Pancreas (tissue), 10 donors: ENCODE measurements around the gene RETREG1. TPM values are rescaled to one million over a fixed set of nuclear protein-coding genes. Genes with fewer than 3 reads are reported as not detected.
A peak's percentile ranks its signal among the peaks of the same experiment; 100 is the strongest.

ENCODE experiments used
- ATAC-seq, 4 donors: fragments of 200-7000 bp; cut with Tn5 transposase; one replicate each; pipeline versions ENCODE4 v1.8.0 to v1.9.1; 2020; ENCODE audit warnings: mild to moderate bottlenecking in 4 of 4, moderate library complexity in 4 of 4
- DNase-seq, 6 donors: peaks; one replicate each; pipeline ENCODE4 v3.0.0-alpha.2; 2020
- FAIRE-seq: peaks from 2 replicates; lab custom pipeline; 2012; peaks lifted over from hg19 to GRCh38; lab: Jason Lieb, UNC
- H3K27ac ChIP-seq, 4 donors: fragments of 200-600 bp; sonication (generic); 1 replicate in 3 of 4; 2 replicates in 1 of 4; pipeline versions ENCODE4 v1.5.0 to v1.8.0; 2020
- H3K27me3 ChIP-seq, 4 donors: fragments of 200-600 bp; one replicate each; pipeline ENCODE4 v1.8.0; 2021
- H3K36me3 ChIP-seq, 3 donors: fragments of 200-600 bp; sonication (generic) in 1 of 3; one replicate each; pipeline versions ENCODE4 v1.5.0 to v1.8.0; 2020 to 2021
- H3K4me1 ChIP-seq, 3 donors: fragments of 200-600 bp; one replicate each; pipeline ENCODE4 v1.8.0; 2021
- H3K4me3 ChIP-seq, 4 donors: fragments of 200-600 bp; sonication (generic) in 2 of 4; one replicate each; pipeline versions ENCODE4 v1.5.0 to v1.8.0; 2020 to 2021
- H3K9me3 ChIP-seq, 4 donors: fragments of 200-600 bp; one replicate each; pipeline ENCODE4 v1.8.0; 2021
- WGBS, 2 donors: extraction: QIAGEN DNeasy Blood & Tissue Kit; methylation state at CpG; one replicate each; pipeline ENCODE4 v1.1.7; 2013; 5-methylcytosine and 5-hydroxymethylcytosine counted together
- intact Hi-C, 3 donors: fragments of 100-400 bp; cut with DNase I; formaldehyde crosslinking; loops; one replicate each; pipeline versions ENCODE4 v1.11.1 to v1.14.2; 2022
- polyA plus RNA-seq, 2 donors: library from polyadenylated mRNA; stranded (reverse); fragments of 200-250 nt; gene quantifications; one replicate each; pipeline ENCODE4 v1.2.3, GENCODE V29; 2013
- total RNA-seq, 6 donors: library from RNA; stranded (reverse); fragmentation: NEBNext Ultra II Directional in 4 of 6; extraction: Animal tissue kit (Norgen Biotek cat#: 25700) in 4 of 6; gene quantifications; one replicate each; pipeline versions ENCODE4 v1.2.1 to v1.2.4, GENCODE V29; 2021 to 2023
- TF ChIP-seq, protein P1 (sequence below), 4 donors: fragments of 200-600 bp; sonication (generic) in 3 of 4; IDR thresholded peaks; one replicate each; pipeline versions ENCODE4 v1.5.0 to v1.8.0; 2021; ENCODE audit warnings: antibody characterized with exemption in 4 of 4
- donor health status: healthy with polysubstance abuse.
- donor health status: DM: no; HTN: no; CAD: no; lungs with moderate emphysema.
- donor health status: DM: no; HTN: no; CAD: no.
- donor health status: control.
- donor health status: control.
- donor health status: Bipolar disorder and iron deficiency.
- donor health status: DM: yes; HTN: yes; CAD: no.
- donor health status: DM: no; HTN: no; CAD: no.
- donor health status: DM: no; HTN: no; CAD: no.
- donor health status: DM: yes; HTN: yes; CAD: no.

Gene RETREG1
- total and polyA plus RNA-seq, 8 donors = 5.3 to 22.6 (median 15.5) TPM

DNA sequence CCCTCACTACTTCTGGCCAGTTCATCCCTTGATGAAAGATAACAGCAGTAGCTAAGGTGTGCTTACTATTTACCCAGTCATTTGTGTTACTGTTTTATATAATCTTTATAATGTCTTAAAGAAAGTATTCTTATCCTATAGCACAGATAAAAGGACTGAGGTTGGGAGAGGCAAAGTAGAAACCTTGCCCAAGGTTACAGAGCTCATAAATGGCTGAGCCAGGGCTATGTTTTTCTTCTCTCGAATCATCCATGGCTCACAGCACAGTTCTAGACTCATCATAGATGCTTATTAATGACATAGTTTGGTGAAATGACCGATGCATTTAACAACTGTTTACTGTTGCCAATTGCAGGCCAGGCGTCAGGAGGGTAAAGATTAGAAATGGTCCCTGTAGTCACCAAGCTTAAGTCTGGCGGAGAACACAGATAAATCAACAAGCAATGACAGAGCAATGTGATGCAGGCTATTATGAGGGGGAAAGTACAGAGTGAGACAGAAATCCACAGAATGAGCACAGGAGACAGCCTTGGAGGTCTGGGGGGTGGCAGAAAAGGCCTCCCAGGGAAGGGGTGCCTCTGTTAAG lies 85.6 kb downstream of the RETREG1 start:
- H3K4me1 ChIP-seq = no peaks in the 10 kb centered on the region
- 65 to 66% methylated on average over 4 of the region's 4 CpGs for WGBS, 2 donors
- TF ChIP-seq, protein P1, sequence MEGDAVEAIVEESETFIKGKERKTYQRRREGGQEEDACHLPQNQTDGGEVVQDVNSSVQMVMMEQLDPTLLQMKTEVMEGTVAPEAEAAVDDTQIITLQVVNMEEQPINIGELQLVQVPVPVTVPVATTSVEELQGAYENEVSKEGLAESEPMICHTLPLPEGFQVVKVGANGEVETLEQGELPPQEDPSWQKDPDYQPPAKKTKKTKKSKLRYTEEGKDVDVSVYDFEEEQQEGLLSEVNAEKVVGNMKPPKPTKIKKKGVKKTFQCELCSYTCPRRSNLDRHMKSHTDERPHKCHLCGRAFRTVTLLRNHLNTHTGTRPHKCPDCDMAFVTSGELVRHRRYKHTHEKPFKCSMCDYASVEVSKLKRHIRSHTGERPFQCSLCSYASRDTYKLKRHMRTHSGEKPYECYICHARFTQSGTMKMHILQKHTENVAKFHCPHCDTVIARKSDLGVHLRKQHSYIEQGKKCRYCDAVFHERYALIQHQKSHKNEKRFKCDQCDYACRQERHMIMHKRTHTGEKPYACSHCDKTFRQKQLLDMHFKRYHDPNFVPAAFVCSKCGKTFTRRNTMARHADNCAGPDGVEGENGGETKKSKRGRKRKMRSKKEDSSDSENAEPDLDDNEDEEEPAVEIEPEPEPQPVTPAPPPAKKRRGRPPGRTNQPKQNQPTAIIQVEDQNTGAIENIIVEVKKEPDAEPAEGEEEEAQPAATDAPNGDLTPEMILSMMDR (IDR thresholded peaks at IDR 0.05) = no peak
- no peak overlapping the region for H3K4me3 ChIP-seq
- FAIRE-seq (no peak), ATAC-seq (peak in 2 of 4 donors; percentile 20 to 24), DNase-seq (no peak)
- no peaks in the 10 kb centered on the region for H3K9me3 ChIP-seq
- intact Hi-C loops = no loop called here
- H3K27ac ChIP-seq = no peak overlapping the region
- H3K27me3 ChIP-seq = no peaks in the 10 kb centered on the region
- no peaks in the 10 kb centered on the region for H3K36me3 ChIP-seq

DNA sequence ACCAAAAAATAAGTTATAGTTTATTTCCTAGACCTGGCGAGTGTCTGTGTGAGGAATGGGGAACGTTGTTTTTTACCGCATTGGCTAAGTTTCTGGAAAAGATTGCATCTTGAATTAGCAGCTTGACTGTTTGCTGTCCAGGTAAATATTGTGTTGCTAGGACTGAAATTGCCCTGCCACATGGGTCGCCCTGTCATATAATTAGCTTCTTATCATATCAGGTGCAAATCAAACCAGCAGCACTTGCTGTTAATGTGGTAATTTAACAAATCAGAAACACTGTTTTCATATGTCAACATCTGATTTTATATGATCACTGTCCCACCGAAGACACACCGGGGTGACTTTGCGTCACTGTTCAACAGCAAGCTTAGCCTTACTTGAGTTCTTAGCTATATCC lies 87.5 kb downstream of the RETREG1 start:
- 60 to 63% methylated on average over 7 of the region's 7 CpGs for WGBS, 2 donors
- H3K36me3 ChIP-seq = no peaks in the 10 kb centered on the region
- no peaks in the 10 kb centered on the region for H3K4me1 ChIP-seq
- DNase-seq (no peak), FAIRE-seq (no peak), ATAC-seq (peak in 1 of 4 donors; percentile 36)
- TF ChIP-seq, protein P1 (IDR thresholded peaks at IDR 0.05) = no peak
- no peak overlapping the region for H3K27ac ChIP-seq
- no peaks in the 10 kb centered on the region for H3K9me3 ChIP-seq
- H3K4me3 ChIP-seq = no peak overlapping the region
- H3K27me3 ChIP-seq = no peaks in the 10 kb centered on the region
- intact Hi-C loops = no loop called here

DNA sequence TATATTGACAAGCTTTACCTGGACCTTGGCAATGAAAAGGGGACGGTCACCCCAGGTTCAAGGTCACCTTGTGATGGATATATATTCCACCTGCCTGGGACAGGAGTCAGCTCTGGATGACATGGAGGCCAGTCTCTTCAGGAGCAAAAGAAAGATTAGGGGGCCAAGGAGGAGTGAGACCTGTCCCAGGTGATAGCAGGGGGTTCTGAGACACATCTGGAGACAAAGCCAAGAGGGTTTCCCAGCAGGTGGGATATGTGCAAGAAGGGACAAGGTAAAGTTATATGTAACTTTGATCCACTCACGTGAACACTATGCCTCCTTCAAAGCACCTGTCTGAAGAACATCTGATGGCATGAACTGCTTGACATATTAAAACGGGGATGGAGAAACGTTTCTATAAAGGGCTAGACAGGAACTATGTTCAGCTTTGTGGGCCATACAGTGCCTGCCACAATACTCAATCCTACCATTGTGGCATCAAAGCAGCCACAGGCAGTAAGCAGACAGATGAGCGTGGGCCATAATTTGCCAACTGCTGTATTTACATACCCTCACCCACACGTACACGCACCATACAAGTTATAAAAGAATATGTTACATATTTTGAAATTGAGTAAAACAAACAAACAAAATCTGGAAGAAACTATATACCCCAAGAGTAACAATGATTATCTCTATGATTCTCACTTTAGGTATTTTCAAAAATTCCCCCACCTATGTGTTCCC lies 88.3 kb downstream of the RETREG1 start:
- WGBS, 2 donors = 91 to 95% methylated on average over 7 of the region's 7 CpGs
- Histone ChIP-seq H3K27me3 (no peaks in the 10 kb centered on the region), H3K4me3 (no peak overlapping the region), H3K9me3 (no peaks in the 10 kb centered on the region), H3K27ac (no peak overlapping the region), H3K4me1 (no peaks in the 10 kb centered on the region), H3K36me3 (no peaks in the 10 kb centered on the region)
- TF ChIP-seq, protein P1 (IDR thresholded peaks at IDR 0.05) = no peak
- FAIRE-seq (no peak), ATAC-seq (no peak), DNase-seq (no peak)
- intact Hi-C loops = no loop called here

DNA sequence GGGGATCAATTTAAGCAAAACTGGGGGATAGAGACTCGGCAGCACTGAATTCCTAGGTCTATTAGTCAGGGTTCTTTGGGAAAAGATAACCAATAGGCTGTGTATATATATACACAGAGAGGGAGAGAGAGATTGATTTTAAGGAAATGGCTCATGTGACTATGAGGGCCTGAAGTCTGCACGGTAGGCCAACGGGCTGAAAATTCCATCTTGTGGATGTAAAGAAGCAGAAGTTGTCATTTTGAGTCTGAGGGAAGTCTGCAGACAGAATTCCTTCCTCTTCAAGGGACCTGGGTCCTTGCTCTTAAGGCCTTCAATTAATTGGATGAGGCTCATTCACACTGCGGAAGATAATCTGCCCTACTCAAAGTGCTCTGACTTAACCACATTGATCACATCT lies 91.1 kb downstream of the RETREG1 start:
- no peaks in the 10 kb centered on the region for H3K36me3 ChIP-seq
- no peaks in the 10 kb centered on the region for H3K9me3 ChIP-seq
- peaks cover 6 to 17% (median 8%) of the 10 kb centered on the region in 3 donors for H3K4me1 ChIP-seq
- no peak overlapping the region for H3K27ac ChIP-seq
- WGBS, 2 donors = 72 to 77% methylated on average over 4 of the region's 4 CpGs
- no peaks in the 10 kb centered on the region for H3K27me3 ChIP-seq
- H3K4me3 ChIP-seq = no peak overlapping the region
- ATAC-seq = no peak
- no peak for DNase-seq
- no peak for FAIRE-seq
- TF ChIP-seq, protein P1 (IDR thresholded peaks at IDR 0.05) = no peak
- intact Hi-C loops = no loop called here

GRCh38 chr5:16524286-16524685 lies 92.5 kb downstream of the RETREG1 start:
- Histone ChIP-seq H3K27me3 (no peaks in the 10 kb centered on the region), H3K36me3 (no peaks in the 10 kb centered on the region), H3K27ac (no peak overlapping the region), H3K4me1 (peaks cover 6 to 21% (median 18%) of the 10 kb centered on the region in 3 donors), H3K9me3 (no peaks in the 10 kb centered on the region), H3K4me3 (no peak overlapping the region)
- WGBS, 2 donors = 91 to 93% methylated on average over 5 of the region's 5 CpGs
- TF ChIP-seq, protein P1 (IDR thresholded peaks at IDR 0.05) = no peak
- ATAC-seq (no peak), FAIRE-seq (no peak), DNase-seq (no peak)
- intact Hi-C loops = no loop called here
